ENCODE data around the gene CHSY1.

The CHSY1 gene

GRCh38 chr15:101251830-101252820 is at the start of gene CHSY1:
Gene CHSY1, minus strand, starts transcription at chr15:101252048. Its CDS starts 592 bp downstream, at chr15:101251456.
- DNase-seq (ENCODE audit: extremely low spot score) = peak; percentile 75
- POLR2A ChIA-PET = interaction anchor here (0.6 to 1.7 kb wide), 9 partner anchors 12 to 244 kb away, joined by 3 to 4 read pairs (median 3); no protein-coding TSS in a partner anchor

GRCh38 chr15:101296418-101297405 is 44.9 kb upstream of the CHSY1 start:
- ChIA-PET CTCF (interaction anchor here (0.6 to 0.8 kb wide), 3 partner anchors 256 to 345 kb away, joined by 3 read pairs; no protein-coding TSS in a partner anchor), POLR2A (interaction anchor here (2.3 to 3.0 kb wide), 2 partner anchors 205 to 346 kb away, joined by 5 to 15 read pairs; no protein-coding TSS in a partner anchor)
- no peak for TF ChIP-seq CTBP1 (IDR thresholded peaks at IDR 0.05; ENCODE audit: borderline replicate concordance)
- 0 out of 2 replicates have a peak, but pooled peaks have one; percentile 30 for TF ChIP-seq ZNF384 (IDR thresholded peaks at IDR 0.05)
- no peak for TF ChIP-seq FOXA1 (IDR thresholded peaks at IDR 0.05)
- no peak for TF ChIP-seq TARDBP (IDR thresholded peaks at IDR 0.05)
- no peak for DNase-seq (ENCODE audit: extremely low spot score)

More at GRCh38 chr15:101251830-101252820, at the start of gene CHSY1:
- CTCF ChIA-PET = interaction anchor here (0.6 to 1.5 kb wide), 3 partner anchors 243 to 902 kb away, joined by 3 to 12 read pairs (median 3); no protein-coding TSS in a partner anchor
- TF ChIP-seq FOXM1 (IDR thresholded peaks at IDR 0.05; ENCODE audit: borderline replicate concordance) = peak; percentile 50; the same call in 1 of the 2 replicates
- peak; percentile 37 for TF ChIP-seq LEF1 (IDR thresholded peaks at IDR 0.05; ENCODE audit: borderline replicate concordance)
- TF ChIP-seq TARDBP (IDR thresholded peaks at IDR 0.05) = no peak
- no peak for TF ChIP-seq BHLHE40 (IDR thresholded peaks at IDR 0.05; ENCODE audit: borderline replicate concordance)
- TF ChIP-seq ZNF384 (IDR thresholded peaks at IDR 0.05) = peak; percentile 86
- peak; percentile 48 for TF ChIP-seq L3MBTL2 (conservative IDR thresholded peaks at IDR 0.05)
- TF ChIP-seq HDGF (IDR thresholded peaks at IDR 0.05; ENCODE audit: borderline replicate concordance) = no peak

GRCh38 chr15:101295607-101296161 is 43.8 kb upstream of the CHSY1 start:
- DNase-seq (ENCODE audit: extremely low spot score) = peak; percentile 54

DNA sequence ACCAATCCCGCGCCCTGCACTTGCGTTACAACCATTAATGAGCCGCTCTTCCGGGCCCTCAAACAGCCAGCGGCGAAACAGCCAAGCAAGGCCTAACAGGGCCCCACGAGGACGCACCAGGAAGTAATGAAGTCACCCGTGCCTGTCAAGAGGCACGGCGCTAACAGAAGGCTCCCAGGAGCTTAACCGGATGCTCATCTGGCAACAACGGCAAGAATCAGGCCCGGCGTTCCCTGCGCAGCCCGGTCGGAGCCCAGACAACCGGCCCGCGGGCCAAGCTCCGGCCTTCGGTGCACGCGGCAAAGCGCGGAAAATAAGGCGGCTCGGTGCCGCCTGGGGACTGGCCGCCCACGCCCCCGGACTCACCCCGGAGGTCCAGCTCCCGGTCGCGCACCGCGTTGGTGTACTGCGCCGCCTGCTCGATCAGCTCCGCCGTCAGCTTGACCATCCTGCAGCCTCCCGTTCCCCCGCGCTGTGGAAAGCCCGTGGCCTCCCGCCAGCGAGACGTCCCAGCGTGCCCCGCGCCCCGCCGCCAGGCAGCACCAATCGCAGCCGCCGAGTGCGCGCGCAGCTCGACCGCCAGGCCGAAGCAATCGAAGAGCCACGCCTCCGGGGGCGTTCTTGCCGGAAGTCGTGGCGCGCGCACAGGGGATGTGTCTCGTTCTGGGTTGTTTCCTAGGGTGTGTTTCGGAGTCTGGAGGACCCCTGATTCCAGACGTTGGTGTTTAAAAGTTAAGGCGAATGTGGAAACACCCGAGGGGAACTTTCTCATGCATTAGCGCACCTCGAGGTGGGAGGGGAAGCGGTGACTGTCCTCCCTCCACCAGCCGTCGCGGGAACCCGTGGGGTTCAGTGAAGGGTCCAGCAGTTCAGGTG is 43.1 kb upstream of the CHSY1 start, which contains the start of gene SNRPA1:
TSS of gene SNRPA1 (minus strand) at position 518 of the 876 bp plus-strand sequence. CDS start at position 448, 70 bp downstream.
- no peak for TF ChIP-seq ZNF384 (IDR thresholded peaks at IDR 0.05)
- TF ChIP-seq SUZ12 (IDR thresholded peaks at IDR 0.05) = no peak
- peak; percentile 71 for TF ChIP-seq L3MBTL2 (conservative IDR thresholded peaks at IDR 0.05)
- TF ChIP-seq ELF4 (IDR thresholded peaks at IDR 0.05) = peak; percentile 66
- DNase-seq (ENCODE audit: extremely low spot score) = peak; percentile 98
- CTCF ChIA-PET = interaction anchor here (0.5 to 1.2 kb wide), 2 partner anchors 347 to 350 kb away, joined by 3 to 6 read pairs; no protein-coding TSS in a partner anchor
- POLR2A ChIA-PET = interaction anchor here (0.6 to 3.0 kb wide), 15 partner anchors 10 to 361 kb away, joined by 3 to 17 read pairs (median 4); no protein-coding TSS in a partner anchor

More at GRCh38 chr15:101295607-101296161, 43.8 kb upstream of the CHSY1 start:
- ChIA-PET CTCF (no interaction called here), POLR2A (interaction anchor here (0.8 to 3.0 kb wide), 5 partner anchors 18 to 347 kb away, joined by 4 to 15 read pairs (median 5); no protein-coding TSS in a partner anchor)
- no peak for TF ChIP-seq TARDBP (IDR thresholded peaks at IDR 0.05)
- TF ChIP-seq, protein P1, sequence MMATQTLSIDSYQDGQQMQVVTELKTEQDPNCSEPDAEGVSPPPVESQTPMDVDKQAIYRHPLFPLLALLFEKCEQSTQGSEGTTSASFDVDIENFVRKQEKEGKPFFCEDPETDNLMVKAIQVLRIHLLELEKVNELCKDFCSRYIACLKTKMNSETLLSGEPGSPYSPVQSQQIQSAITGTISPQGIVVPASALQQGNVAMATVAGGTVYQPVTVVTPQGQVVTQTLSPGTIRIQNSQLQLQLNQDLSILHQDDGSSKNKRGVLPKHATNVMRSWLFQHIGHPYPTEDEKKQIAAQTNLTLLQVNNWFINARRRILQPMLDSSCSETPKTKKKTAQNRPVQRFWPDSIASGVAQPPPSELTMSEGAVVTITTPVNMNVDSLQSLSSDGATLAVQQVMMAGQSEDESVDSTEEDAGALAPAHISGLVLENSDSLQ (IDR thresholded peaks at IDR 0.05) = peak; percentile 73

- POLR2A ChIA-PET = interaction anchor here (1.1 to 2.5 kb wide), 3 partner anchors 9 to 359 kb away, joined by 3 to 17 read pairs (median 6); partner anchors contain the start of gene TM2D3
- CTCF ChIA-PET = interaction anchor here (0.8 to 0.9 kb wide), 3 partner anchors 15 to 348 kb away, joined by 3 to 5 read pairs (median 4); no protein-coding TSS in a partner anchor
- TF ChIP-seq HDGF (IDR thresholded peaks at IDR 0.05; ENCODE audit: borderline replicate concordance) (no peak), LEF1 (IDR thresholded peaks at IDR 0.05; ENCODE audit: borderline replicate concordance) (no peak), FOXK2 (IDR thresholded peaks at IDR 0.05) (no peak), TARDBP (IDR thresholded peaks at IDR 0.05) (no peak), L3MBTL2 (conservative IDR thresholded peaks at IDR 0.05) (no peak), FOXA1 (IDR thresholded peaks at IDR 0.05) (no peak), ELF4 (IDR thresholded peaks at IDR 0.05) (no peak)
- TF ChIP-seq, protein P1 (IDR thresholded peaks at IDR 0.05) = 0 out of 2 replicates have a peak, but pooled peaks have one; percentile 5
- no peak for DNase-seq (ENCODE audit: extremely low spot score)
Measured at GRCh38 chr15:101293122-101293521, 41.3 kb upstream of the CHSY1 start.

Data from HEK293T (cell line).